ENCODE measurements around the gene CHRNB1. TPM values are rescaled to one million over a fixed set of nuclear protein-coding genes. Genes with fewer than 3 reads are reported as not detected.

CHRNB1 gene
- total RNA-seq (2021; fragmentation: NEBNext Ultra II Directional; extraction: Animal tissue kit (Norgen Biotek cat#: 25700)) (13.8 and 14.1 TPM in 2 replicates), polyA plus RNA-seq (2011; rRNA removed) (28.2 and 33.6 TPM in 2 replicates), polyA minus RNA-seq (2011; rRNA and poly(A)+ RNA removed) (17.5 and 18.8 TPM in 2 replicates)
- 29.5 TPM for polyA plus RNA-seq (2011; cell fraction: cytosol; rRNA removed)
- 25.1 TPM for polyA plus RNA-seq (2011; cell fraction: nucleus; rRNA removed)
- polyA plus RNA-seq (2012, experiment 1 of 2) = 14.8 to 19.3 TPM (median 17.4 TPM) in 4 replicates
- 13.4 TPM for polyA plus RNA-seq (2012, experiment 2 of 2)
- 18.6 TPM for polyA plus RNA-seq (2013, experiment 1 of 2)
- 20.6 TPM for polyA plus RNA-seq (2013, experiment 2 of 2)
- 6.1 TPM for polyA minus RNA-seq (2011; cell fraction: cytosol; rRNA and poly(A)+ RNA removed)
- polyA minus RNA-seq (2011; cell fraction: nucleus; rRNA and poly(A)+ RNA removed) = 8.1 TPM
- long read RNA-seq, experiment 1, partial matches to known transcripts = 0 of 11 reads
- long read RNA-seq, experiment 1, other reads (novel, unspliced or antisense) = 6 of 11 reads
- long read RNA-seq, experiment 2, transcript CHRNB1-207 (2 exons, 1,095 nt) = major isoform, 9 of 23 reads
- long read RNA-seq, experiment 2, partial matches to known transcripts = 2 of 23 reads
- long read RNA-seq, experiment 2, other reads (novel, unspliced or antisense) = 6 of 23 reads

DNA sequence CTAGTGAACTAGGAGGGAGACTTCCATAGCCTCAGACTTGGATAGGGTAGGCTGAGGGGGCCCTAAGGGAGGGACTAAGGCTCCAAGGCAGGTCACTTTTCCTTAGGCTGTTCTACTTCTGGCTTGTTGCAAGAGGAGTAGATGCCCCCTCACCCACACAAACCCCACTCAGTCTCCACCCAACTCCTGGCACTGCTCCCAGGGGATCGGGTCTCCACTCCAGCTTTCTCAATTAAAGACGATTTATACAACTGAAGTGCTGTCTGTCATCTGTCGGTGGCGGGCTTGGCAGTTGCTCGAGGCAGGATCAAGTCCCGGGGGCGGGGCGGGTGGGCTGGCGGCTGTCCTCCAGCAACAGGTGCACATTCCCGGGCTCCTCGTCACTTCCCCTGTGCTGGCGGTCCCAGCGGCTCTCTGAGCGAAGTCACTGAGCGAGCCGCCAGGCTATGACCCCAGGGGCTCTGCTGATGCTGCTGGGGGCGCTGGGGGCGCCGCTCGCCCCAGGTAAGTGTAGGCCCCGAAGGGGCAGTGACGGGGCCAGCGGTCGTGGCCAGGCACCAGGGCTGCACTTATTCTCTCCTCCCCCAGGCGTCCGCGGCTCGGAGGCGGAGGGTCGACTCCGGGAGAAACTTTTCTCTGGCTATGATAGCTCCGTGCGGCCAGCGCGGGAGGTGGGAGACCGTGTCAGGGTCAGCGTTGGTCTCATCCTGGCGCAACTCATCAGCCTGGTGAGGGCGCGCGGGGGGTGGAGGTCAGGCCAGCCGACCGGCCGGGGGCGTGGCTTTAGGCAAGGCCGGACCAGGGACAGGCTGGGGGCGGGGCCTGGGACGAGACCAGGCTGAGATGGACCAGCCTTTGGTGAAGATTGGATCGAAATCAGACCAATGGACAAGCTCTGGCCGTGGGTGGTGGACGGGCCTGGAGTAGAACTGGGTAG lies at the start of gene CHRNB1:
TSS of gene CHRNB1 (plus strand) at position 380 of the 937 bp plus-strand sequence. CDS start at position 447, 67 bp downstream.
- peak within 1 kb of the TSS; percentile 97 for H4K91ac ChIP-seq (replicated peaks; ENCODE audit: insufficient read length, low read length)
- no peak within 1 kb of the TSS; the same call in 1 of the 2 replicates for H2AFZ ChIP-seq (ENCODE audit: low read length)
- no peak within 1 kb of the TSS for H2BK120ac ChIP-seq (replicated peaks; ENCODE audit: low read depth, low read length)
- peaks cover 0 to 8% (median 6%) of the 10 kb centered on the region in 4 experiments; a peak in 6 of 7 replicates for H3K27me3 ChIP-seq (replicated peaks in 1 of 4; ENCODE audit: control insufficient read depth in 3 of 4, extremely low read depth in 1 of 4, insufficient read depth in 3 of 4, low read length in 3 of 4)
- peak in 1 of 2 experiments; percentile 94 for DNase-seq (ENCODE audit: low read depth in 1 of 2, low spot score in 2 of 2)
- peak within 1 kb of the TSS; percentile 71 to 77 for H3K4me2 ChIP-seq (ENCODE audit: insufficient read depth in 1 of 2, low read depth in 2 of 2, low read length in 2 of 2)
- H2BK12ac ChIP-seq (ENCODE audit: low read depth, low read length) = peak within 1 kb of the TSS; percentile 84
- ChIA-PET CTCF (ENCODE audit: partially characterized antibody) (interaction anchor here (0.8 to 5.4 kb wide), 17 partner anchors 8 to 268 kb away, joined by 3 to 26 read pairs (median 3); partner anchors contain the start of genes MPDU1, TMEM102, TMEM95 and TNFSF13), POLR2A (ENCODE audit: partially characterized antibody) (interaction anchor here (0.7 to 15.5 kb wide), 15 partner anchors 9 to 225 kb away, joined by 3 to 339 read pairs (median 4); partner anchors contain the start of genes NEURL4, POLR2A, SLC35G6 and TMEM102)
- no peaks in the 10 kb centered on the region for H3K79me2 ChIP-seq (ENCODE audit: control insufficient read depth in 1 of 2, insufficient read depth in 2 of 2, low read length in 2 of 2)
- H2BK5ac ChIP-seq (ENCODE audit: low read depth, low read length) = peak within 1 kb of the TSS; percentile 90; the same call in 1 of the 2 replicates
- H3K79me1 ChIP-seq (ENCODE audit: low read depth, low read length) = no peaks in the 10 kb centered on the region
- no peak within 1 kb of the TSS for H4K8ac ChIP-seq (ENCODE audit: extremely low read depth, insufficient read depth, low read length)
- no peak within 1 kb of the TSS for H2AK5ac ChIP-seq (ENCODE audit: low read depth, low read length)
- H3K23me2 ChIP-seq (ENCODE audit: low read depth, low read length) = peaks cover 12% of the 10 kb centered on the region; the same call in 1 of the 2 replicates
- no peaks in the 10 kb centered on the region for H3K9me3 ChIP-seq (ENCODE audit: insufficient read depth in 2 of 2, low read depth in 1 of 2, low read length in 1 of 2)
- H3K23ac ChIP-seq (ENCODE audit: insufficient read length) = no peak within 1 kb of the TSS
- H3K36me3 ChIP-seq (ENCODE audit: control insufficient read depth in 2 of 4, insufficient read depth in 4 of 4, low read length in 3 of 4) = no peaks in the 10 kb centered on the region
- peak within 1 kb of the TSS; percentile 64 for H3K56ac ChIP-seq (replicated peaks; ENCODE audit: insufficient read length, low read depth, low read length)
- H2BK15ac ChIP-seq (ENCODE audit: low read length) = 0 out of 2 replicates have a peak within 1 kb of the TSS, but pooled peaks have one; percentile 72
- H3K14ac ChIP-seq (ENCODE audit: insufficient read length) = no peak within 1 kb of the TSS
- H3K4ac ChIP-seq (replicated peaks; ENCODE audit: insufficient read length, low read depth, low read length) = no peak within 1 kb of the TSS
- 2% methylated on average over 46 of the region's 51 CpGs; no CpG with 5 or more reads in 1 of the 2 experiments for WGBS, 2 experiments (ENCODE audit: extremely low coverage in 1 of 2, insufficient coverage in 1 of 2, insufficient read length in 1 of 2, insufficient replicate concordance in 2 of 2, low coverage in 1 of 2, low lambda C conversion rate in 2 of 2, missing lambda C conversion rate in 1 of 2)
- peak within 1 kb of the TSS in 3 of 4 experiments; percentile 9 to 72 (median 34); a peak in 4 of 7 replicates for H3K9ac ChIP-seq (replicated peaks in 1 of 4; ENCODE audit: extremely low read depth in 1 of 4, low read depth in 3 of 4, low read length in 3 of 4)
- no peaks in the 10 kb centered on the region for H4K20me1 ChIP-seq (replicated peaks in 1 of 2; ENCODE audit: control insufficient read depth in 1 of 2, insufficient read depth in 2 of 2, low read length in 2 of 2)
- no peak for FAIRE-seq
- H3K4me3 ChIP-seq (ENCODE audit: extremely low read depth in 1 of 4, insufficient read depth in 2 of 4, low read depth in 3 of 4, low read length in 4 of 4) = peak within 1 kb of the TSS; percentile 39 to 73 (median 66)
- peak within 1 kb of the TSS; percentile 99 for H3K18ac ChIP-seq (ENCODE audit: extremely low read depth, low read length)
- peak within 1 kb of the TSS; percentile 48; the same call in 1 of the 2 replicates for H2BK20ac ChIP-seq (ENCODE audit: low read length)
- H3K4me1 ChIP-seq (replicated peaks in 1 of 4; ENCODE audit: control insufficient read depth in 3 of 4, insufficient read depth in 4 of 4, low read length in 3 of 4) = peaks cover 3 to 17% (median 13%) of the 10 kb centered on the region in 4 experiments
- peak within 1 kb of the TSS; percentile 96 for H4K5ac ChIP-seq (ENCODE audit: insufficient read length, low read depth, low read length)
- peak within 1 kb of the TSS; percentile 47; the same call in 1 of the 2 replicates for H3K27ac ChIP-seq (ENCODE audit: low read depth, low read length)
- TF ChIP-seq SIN3A (conservative IDR thresholded peaks at IDR 0.05 in 1 of 2, IDR thresholded peaks at IDR 0.05 in 1 of 2; ENCODE audit: low read depth in 1 of 2, low read length in 2 of 2) = peak in 1 of 2 experiments; percentile 45; a peak in 1 of 4 replicates
- TF ChIP-seq YY1 (IDR thresholded peaks at IDR 0.05; ENCODE audit: low read depth, low read length) = no peak
- no peak for TF ChIP-seq RAD21 (IDR thresholded peaks at IDR 0.05 in 1 of 2, conservative IDR thresholded peaks at IDR 0.05 in 1 of 2; ENCODE audit: low read depth in 2 of 2, low read length in 2 of 2)
- peak; percentile 72 for TF ChIP-seq ASH2L (IDR thresholded peaks at IDR 0.05; ENCODE audit: low read length)
- TF ChIP-seq TBP (IDR thresholded peaks at IDR 0.05; ENCODE audit: low read depth, low read length) = no peak
- TF ChIP-seq KDM4A (IDR thresholded peaks at IDR 0.05; ENCODE audit: low read depth, low read length, severe bottlenecking) = peak; percentile 84
